A673 (cell line): Measurements from ENCODE around the gene FRMD4B. TPM values are rescaled to one million over a fixed set of nuclear protein-coding genes. Genes with fewer than 3 reads are reported as not detected.

Experiments
- BruUV-seq: library from RNA; stranded (reverse); fragments of 400-500 nt; replicated peaks from 2 replicates; lab custom pipeline; 2021; lab: Mats Ljungman, UMichigan
- CTCF ChIA-PET: fragments of 300-600 bp; sonication (Branson Sonifier 250); formaldehyde crosslinking; loops from one replicate; lab custom pipeline; 2022; ENCODE audit warnings: antibody characterized with exemption; lab: Charles Lee
- POLR2A ChIA-PET: fragments of 300-600 bp; sonication (Branson Sonifier 250); formaldehyde crosslinking; loops from one replicate; lab custom pipeline; 2022; ENCODE audit warnings: antibody characterized with exemption; ENCODE audit not compliant: low non-redundant PET; lab: Charles Lee
- DNase-seq: peaks from one replicate; pipeline ENCODE4 v3.0.0-alpha.2; 2015; ENCODE audit warnings: low spot score
- H3K27ac ChIP-seq: fragments of 200-600 bp; sonication (generic); 2 replicates; pipeline ENCODE4 v1.5.1; 2016; ENCODE audit warnings: mixed run types, low read depth, mild to moderate bottlenecking, mixed read lengths, antibody characterized with exemption, low read length; ENCODE audit not compliant: poor library complexity, severe bottlenecking
- H3K27me3 ChIP-seq: fragments of 200-600 bp; sonication (generic); replicated peaks from 2 replicates; pipeline ENCODE4 v1.6.1; 2017; ENCODE audit warnings: mixed run types, low read depth, mild to moderate bottlenecking, mixed read lengths, antibody characterized with exemption, low read length; ENCODE audit not compliant: insufficient read depth, poor library complexity
- H3K36me3 ChIP-seq: fragments of 200-600 bp; sonication (generic); 2 replicates; pipeline ENCODE4 v1.6.1; 2016; ENCODE audit warnings: mixed run types, mild to moderate bottlenecking, mixed read lengths, antibody characterized with exemption, low read length; ENCODE audit not compliant: insufficient read depth, poor library complexity, severe bottlenecking
- H3K4me1 ChIP-seq: fragments of 200-600 bp; sonication (generic); 2 replicates; pipeline ENCODE4 v1.6.1; 2017; ENCODE audit warnings: mixed run types, mild to moderate bottlenecking, mixed read lengths, antibody characterized with exemption, low read length; ENCODE audit not compliant: insufficient read depth, poor library complexity, severe bottlenecking
- H3K4me3 ChIP-seq: fragments of 200-600 bp; sonication (generic); 2 replicates; pipeline ENCODE4 v1.5.1; 2016; ENCODE audit warnings: low read depth, mixed run types, mild to moderate bottlenecking, mixed read lengths, low read length; ENCODE audit not compliant: poor library complexity, severe bottlenecking
- H3K9me3 ChIP-seq: fragments of 200-600 bp; sonication (generic); 2 replicates; pipeline ENCODE4 v1.6.1; 2016; ENCODE audit warnings: mixed run types, low read depth, mild to moderate bottlenecking, mixed read lengths, antibody characterized with exemption, low read length; ENCODE audit not compliant: poor library complexity, severe bottlenecking
- CTCF ChIP-seq: fragments of 300-800, 200-600 bp; sonication (generic); conservative IDR thresholded peaks from 2 replicates; pipeline ENCODE4 v1.5.1; 2017; ENCODE audit warnings: low read depth, mild to moderate bottlenecking, antibody characterized with exemption, low read length, moderate library complexity, mixed read lengths
- EZH2 ChIP-seq: fragments of 200-600 bp; sonication (generic); IDR thresholded peaks from 2 replicates; pipeline ENCODE4 v1.6.1; 2017; ENCODE audit warnings: borderline replicate concordance, low read depth, mild to moderate bottlenecking, mixed read lengths, antibody characterized with exemption, low read length; ENCODE audit not compliant: poor library complexity, severe bottlenecking
- intact Hi-C: fragments of 100-400 bp; cut with micrococcal nuclease; formaldehyde crosslinking; loops from one replicate; pipeline ENCODE4 v1.10.0; 2022; ENCODE audit not compliant: unreplicated experiment
- total RNA-seq: library from RNA; stranded (reverse); gene quantifications from 2 replicates; pipeline ENCODE4 v1.2.3, GENCODE V29; 2021

Gene FRMD4B
- total RNA-seq, 1 experiment from 2014 or later = 0.21 TPM

DNA sequence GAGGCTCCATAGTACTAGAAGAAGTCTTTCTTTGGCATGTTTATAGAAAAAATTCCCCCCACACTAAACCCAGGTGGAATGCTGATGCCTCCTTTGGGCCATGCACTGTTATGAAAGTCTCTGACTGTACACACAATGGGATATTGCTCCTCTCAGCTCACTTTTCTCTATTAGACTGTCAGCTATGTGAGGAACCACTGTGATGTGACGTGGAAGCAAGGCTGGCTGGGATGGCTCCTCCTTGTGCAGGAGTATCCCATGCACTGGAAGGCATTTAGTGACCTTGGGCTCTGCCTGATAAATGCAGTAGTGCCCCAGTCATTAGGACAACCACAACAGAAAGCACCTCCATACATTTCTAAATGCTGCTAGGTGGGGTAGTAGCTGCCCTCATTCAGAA, 5.7 kb upstream of the FRMD4B start:
- no peak overlapping the region for H3K4me3 ChIP-seq
- intact Hi-C loops = no loop called here
- no peaks in the 10 kb centered on the region for H3K4me1 ChIP-seq
- POLR2A ChIA-PET = no interaction called here
- no peak for TF ChIP-seq CTCF
- TF ChIP-seq EZH2 = no peak
- no TSS peak for BruUV-seq
- H3K27ac ChIP-seq = no peak overlapping the region
- CTCF ChIA-PET = no interaction called here
- H3K9me3 ChIP-seq = no peaks in the 10 kb centered on the region
- DNase-seq = no peak
- H3K27me3 ChIP-seq = peaks cover 8% of the 10 kb centered on the region
- no peaks in the 10 kb centered on the region for H3K36me3 ChIP-seq

DNA sequence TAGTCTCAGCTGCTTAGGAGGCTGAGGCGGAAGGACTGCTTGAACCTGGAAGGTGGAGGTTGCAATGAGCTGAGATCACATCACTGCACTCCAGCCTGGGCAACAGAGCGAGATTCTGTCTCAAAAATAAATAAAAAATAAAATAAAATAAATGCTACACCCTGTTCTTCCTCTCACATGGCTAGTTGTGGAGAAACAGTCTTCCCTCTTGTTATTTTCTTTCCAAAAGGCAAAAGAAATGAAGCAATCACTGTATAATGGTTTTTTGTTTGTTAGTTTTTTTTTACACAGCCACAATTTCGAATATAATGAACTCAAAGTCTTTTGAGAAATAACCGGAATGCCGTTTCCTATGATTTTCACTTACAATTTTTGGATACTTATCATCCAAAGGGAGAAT, 4.9 kb upstream of the FRMD4B start:
- Histone ChIP-seq H3K36me3 (no peaks in the 10 kb centered on the region), H3K4me3 (no peak overlapping the region), H3K27me3 (peaks cover 16% of the 10 kb centered on the region), H3K9me3 (no peaks in the 10 kb centered on the region), H3K27ac (no peak overlapping the region), H3K4me1 (no peaks in the 10 kb centered on the region)
- TF ChIP-seq CTCF (no peak), EZH2 (no peak)
- BruUV-seq = no TSS peak
- intact Hi-C loops = no loop called here
- CTCF ChIA-PET = no interaction called here
- POLR2A ChIA-PET = no interaction called here
- no peak for DNase-seq

- no peak for DNase-seq
- Histone ChIP-seq H3K27ac (no peak overlapping the region), H3K27me3 (peaks cover 27% of the 10 kb centered on the region), H3K4me3 (no peak overlapping the region), H3K4me1 (no peaks in the 10 kb centered on the region), H3K9me3 (no peaks in the 10 kb centered on the region), H3K36me3 (no peaks in the 10 kb centered on the region)
- TF ChIP-seq CTCF = no peak
- ChIA-PET POLR2A (no interaction called here), CTCF (no interaction called here)
- intact Hi-C loops = no loop called here
- BruUV-seq = no TSS peak
Measured at GRCh38 chr3:69389520-69390248, 3.8 kb upstream of the FRMD4B start.
